K562 (cell line): ENCODE data around the gene DCHS2. TPM values are rescaled to one million over a fixed set of nuclear protein-coding genes. Genes with fewer than 3 reads are reported as not detected.
A peak's percentile ranks its signal among the peaks of the same experiment; 100 is the strongest.

Experiments
- ATAC-seq: fragments of 200-7000 bp; cut with Tn5 transposase; 3 replicates; pipeline ENCODE4 v1.9.1; 2020; ENCODE audit warnings: moderate library complexity
- BruUV-seq: library from RNA; stranded (reverse); fragments of 400-500 nt; replicated peaks from 2 replicates; lab custom pipeline; 2021; lab: Mats Ljungman, UMichigan
- CTCF ChIA-PET: fragments of 300-600 bp; formaldehyde crosslinking; extraction: SDS; loops from one replicate; lab custom pipeline; 2021; ENCODE audit warnings: low intra/inter-chr PET ratio; lab: Yijun Ruan, JAX
- POLR2A ChIA-PET: fragments of 300-600, 350-650 bp; sonication (Branson Sonifier 250); formaldehyde crosslinking; extraction: SDS; loops from one replicate; lab custom pipeline; 2021; ENCODE audit warnings: antibody characterized with exemption, inconsistent platforms; lab: Yijun Ruan, JAX
- DNase-seq, 4 experiments: peaks; one replicate each; pipeline versions ENCODE4 v3.0.0 to v3.0.0-alpha.2; 2011 to 2018; ENCODE audit warnings: low spot score in 3 of 4, mixed read lengths in 3 of 4; ENCODE audit errors: extremely low read depth in 1 of 4
- FAIRE-seq: peaks from 2 replicates; lab custom pipeline; 2011; peaks lifted over from hg19 to GRCh38; lab: Jason Lieb, UNC
- H2AFZ ChIP-seq: 2 replicates; pipeline ENCODE4 v1.6.0; 2011; ENCODE audit warnings: low read depth, low read length, control low read depth, inconsistent platforms
- H3K27ac ChIP-seq: fragments of 200-600 bp; 3 replicates; pipeline ENCODE4 v1.8.0; 2011; ENCODE audit warnings: low read depth, mild to moderate bottlenecking, control low read depth, inconsistent platforms, low read length, moderate library complexity, mixed read lengths; ENCODE audit errors: extremely low read depth
- H3K27me3 ChIP-seq, 2 experiments: fragments of 300-600 bp in 1 of 2; 2 replicates in 1 of 2; 3 replicates in 1 of 2; pipeline versions ENCODE4 v1.6.0 to v1.8.0; 2011; ENCODE audit warnings: inconsistent platforms in 2 of 2, low read length in 2 of 2, mild to moderate bottlenecking in 1 of 2, mixed read lengths in 1 of 2, moderate library complexity in 1 of 2; ENCODE audit not compliant: control insufficient read depth in 2 of 2, insufficient read depth in 2 of 2
- H3K36me3 ChIP-seq: fragments of 300-600 bp; 3 replicates; pipeline ENCODE4 v1.8.0; 2011; ENCODE audit warnings: mild to moderate bottlenecking, low read length, inconsistent platforms; ENCODE audit not compliant: control insufficient read depth, insufficient read depth
- H3K4me1 ChIP-seq, 2 experiments: fragments of 200-600 bp in 1 of 2; replicated peaks in 1 of 2; 2 replicates in 1 of 2; 3 replicates in 1 of 2; pipeline versions ENCODE4 v1.5.1 to v1.8.0; 2011; ENCODE audit warnings: inconsistent platforms in 2 of 2, low read length in 2 of 2, mild to moderate bottlenecking in 1 of 2, mixed read lengths in 1 of 2, moderate library complexity in 1 of 2; ENCODE audit not compliant: control insufficient read depth in 2 of 2, insufficient read depth in 2 of 2
- H3K4me2 ChIP-seq: 2 replicates; pipeline ENCODE4 v1.6.1; 2011; ENCODE audit warnings: low read length, control low read depth, inconsistent platforms, mixed read lengths; ENCODE audit not compliant: insufficient read depth
- H3K4me3 ChIP-seq: fragments of 200-600 bp; sonication (generic), shearing (Covaris generic); 2 replicates; pipeline ENCODE4 v1.5.1; 2016; ENCODE audit warnings: control low read depth, inconsistent platforms
- H3K79me2 ChIP-seq: fragments of 200-600 bp; 3 replicates; pipeline ENCODE4 v1.8.0; 2011; ENCODE audit warnings: low read length, inconsistent platforms; ENCODE audit not compliant: control insufficient read depth, insufficient read depth
- H3K9ac ChIP-seq, 2 experiments: 2 replicates each; pipeline versions ENCODE4 v1.6.0 to v1.6.1; 2011; ENCODE audit warnings: low read depth in 2 of 2, low read length in 2 of 2, control low read depth in 1 of 2, inconsistent platforms in 1 of 2, mild to moderate bottlenecking in 1 of 2, mixed read lengths in 1 of 2; ENCODE audit not compliant: insufficient read depth in 1 of 2
- H3K9me1 ChIP-seq: one replicate; pipeline ENCODE4 v1.6.0; 2011; ENCODE audit warnings: inconsistent platforms, mild to moderate bottlenecking, low read length, moderate library complexity; ENCODE audit not compliant: control insufficient read depth, insufficient read depth
- H3K9me3 ChIP-seq: replicated peaks from 2 replicates; pipeline ENCODE4 v1.5.1; 2011; ENCODE audit warnings: low read depth, low read length, inconsistent platforms; ENCODE audit not compliant: control insufficient read depth, insufficient read depth
- H4K20me1 ChIP-seq: replicated peaks from 2 replicates; pipeline ENCODE4 v1.6.1; 2011; ENCODE audit warnings: low read length, inconsistent platforms, mixed read lengths; ENCODE audit not compliant: control insufficient read depth, insufficient read depth
- CHD2 ChIP-seq: IDR thresholded peaks from 2 replicates; pipeline ENCODE4 v1.6.1; 2011; ENCODE audit warnings: low read depth, low read length
- E2F3 ChIP-seq: fragments of 250-450 bp; sonication (Bioruptor Pico); IDR thresholded peaks from 2 replicates; pipeline ENCODE4 v1.4.0; 2020; ENCODE audit warnings: mild to moderate bottlenecking
- ESRRA ChIP-seq: fragments of 450-650 bp; IDR thresholded peaks from 2 replicates; pipeline ENCODE4 v1.6.1; 2014; ENCODE audit warnings: low read depth, mild to moderate bottlenecking, moderate library complexity, borderline replicate concordance
- HNRNPL ChIP-seq: fragments of 200-400 bp; formaldehyde crosslinking; IDR thresholded peaks from 2 replicates; pipeline ENCODE4 v1.6.1; 2017; ENCODE audit warnings: low read depth, mild to moderate bottlenecking, low read length
- LEF1 ChIP-seq: fragments of 450-650 bp; IDR thresholded peaks from 2 replicates; pipeline ENCODE4 v1.6.1; 2016; ENCODE audit warnings: mild to moderate bottlenecking
- MBD1 ChIP-seq: fragments of 250-450 bp; sonication (Bioruptor Pico); IDR thresholded peaks from 2 replicates; pipeline ENCODE4 v1.8.0; 2022; ENCODE audit warnings: inconsistent platforms
- SAP30 ChIP-seq: fragments of 200-600 bp; sonication (generic); IDR thresholded peaks from 2 replicates; pipeline ENCODE4 v1.6.1; 2012; ENCODE audit warnings: borderline replicate concordance, low read depth, mild to moderate bottlenecking, moderate library complexity, low read length, control low read depth, inconsistent platforms; ENCODE audit not compliant: insufficient read depth, poor library complexity, severe bottlenecking
- SIN3A ChIP-seq, 2 experiments: fragments of 150-350 bp in 1 of 2; IDR thresholded peaks; 2 replicates each; pipeline ENCODE4 v1.6.1; 2011 to 2016; ENCODE audit warnings: borderline replicate concordance in 2 of 2, low read depth in 2 of 2, low read length in 2 of 2, mild to moderate bottlenecking in 2 of 2, moderate library complexity in 2 of 2; ENCODE audit not compliant: control insufficient read depth in 1 of 2
- TEAD2 ChIP-seq: fragments of 450-650 bp; IDR thresholded peaks from 2 replicates; pipeline ENCODE4 v1.6.1; 2016; ENCODE audit warnings: missing genetic modification characterization, control low read depth, missing compliant biosample characterization
- ZBED1 ChIP-seq: IDR thresholded peaks from 2 replicates; pipeline ENCODE4 v1.6.1; 2014
- ZBTB8A ChIP-seq: fragments of 450-650 bp; IDR thresholded peaks from 2 replicates; pipeline ENCODE4 v1.6.1; 2018; ENCODE audit warnings: mild to moderate bottlenecking, moderate library complexity; ENCODE audit not compliant: partially characterized antibody
- ZKSCAN3 ChIP-seq: fragments of 250-450 bp; sonication (Bioruptor Pico); IDR thresholded peaks from 2 replicates; pipeline ENCODE4 v1.4.0; 2020
- ZNF12 ChIP-seq: sonication (generic); formaldehyde crosslinking; IDR thresholded peaks from 2 replicates; pipeline ENCODE4 v1.4.0; 2020; ENCODE audit warnings: mild to moderate bottlenecking, missing genetic modification reagents
- ZNF133 ChIP-seq: fragments of 250-450 bp; sonication (Bioruptor Pico); IDR thresholded peaks from 2 replicates; pipeline ENCODE4 v1.4.0; 2020; ENCODE audit warnings: mild to moderate bottlenecking
- ZNF140 ChIP-seq: fragments of 250-450 bp; sonication (Bioruptor Pico); IDR thresholded peaks from 2 replicates; pipeline ENCODE4 v1.8.0; 2021; ENCODE audit warnings: moderate library complexity, mild to moderate bottlenecking, inconsistent platforms
- ZNF165 ChIP-seq: fragments of 250-450 bp; sonication (Bioruptor Pico); IDR thresholded peaks from 2 replicates; pipeline ENCODE4 v1.4.0; 2020; ENCODE audit warnings: borderline replicate concordance
- WGBS: fragments of 100-300 bp; shearing (Covaris generic); methylation state at CpG from one replicate; pipeline ENCODE4 v1.1.6; 2016; ENCODE audit warnings: low coverage, mixed read lengths; ENCODE audit not compliant: insufficient coverage; ENCODE audit errors: missing lambda C conversion rate; 5-methylcytosine and 5-hydroxymethylcytosine counted together
- in situ Hi-C: fragments of 300-500 bp; cut with MboI; formaldehyde crosslinking; loops from 4 replicates; pipeline ENCODE4 v1.15.0; 2018; ENCODE audit warnings: inconsistent platforms, mixed read lengths
- intact Hi-C: fragments of 100-400 bp; cut with micrococcal nuclease; formaldehyde crosslinking; loops from 2 replicates; pipeline ENCODE4 v1.14.2; 2022
- polyA plus RNA-seq, 8 experiments: library from polyadenylated mRNA; depleted of rRNA in 4 of 8; stranded (reverse) in 5 of 8; unstranded in 3 of 8; fragments of >200 nt; fragmentation: Nextera tagmentation in 2 of 8; fragmentation: Illumina TruSeq in 1 of 8; extraction: Ambion mirVana in 2 of 8; extraction: Trizol in 1 of 8; gene quantifications; 2 replicates each; pipeline versions ENCODE4 v1.2.1 to v1.2.3, GENCODE V29; 2011 to 2014; ENCODE audit warnings: inconsistent platforms in 1 of 8, missing spikeins in 1 of 8
- total RNA-seq, 7 experiments: library from RNA; depleted of rRNA in 6 of 7; stranded (reverse); fragments of >200 nt in 6 of 7; fragmentation: Illumina TruSeq in 2 of 7; extraction: Trizol in 2 of 7; gene quantifications; 2 replicates each; pipeline versions ENCODE4 v1.2.1 to v1.2.3, GENCODE V29; 2011 to 2021; ENCODE audit warnings: low replicate concordance in 1 of 7
- TF ChIP-seq, protein P1 (sequence below): fragments of 200-800 bp; sonication (Bioruptor generic); IDR thresholded peaks from 2 replicates; pipeline ENCODE4 v1.6.1; 2017; ENCODE audit warnings: missing genetic modification characterization, missing compliant biosample characterization
- TF ChIP-seq, protein P2 (sequence below): sonication (generic); IDR thresholded peaks from 2 replicates; pipeline ENCODE4 v1.6.1; 2016

Gene DCHS2
- total and polyA plus RNA-seq, 9 of the 15 experiments (the other 6 are each of a cell fraction or from before 2014, with no cell fraction given), result 0.49 to 7.1 (median 5.3) TPM

GRCh38 chr4:154462081-154462810 lies 29.4 kb downstream of the DCHS2 start:
- ChIA-PET POLR2A (no interaction called here), CTCF (no interaction called here)
- no peak overlapping the region; the same call in 2 of the 3 replicates for H3K27ac ChIP-seq
- ATAC-seq (no peak), DNase-seq (no peak), FAIRE-seq (peak; percentile 40)
- H3K9ac ChIP-seq, result peak overlapping the region in 1 of 2 experiments; percentile 72; a peak in 2 of 4 replicates
- H4K20me1 ChIP-seq, result no peaks in the 10 kb centered on the region
- H3K4me2 ChIP-seq, result peak overlapping the region; percentile 40
- H3K4me1 ChIP-seq, result peaks cover 0 to 43% of the 10 kb centered on the region in 2 experiments; a peak in 4 of 5 replicates
- no peaks in the 10 kb centered on the region for H3K27me3 ChIP-seq
- no peaks in the 10 kb centered on the region for H3K9me1 ChIP-seq
- WGBS, result 42% methylated on average over 3 of the region's 3 CpGs
- in situ Hi-C loops, result no loop called here
- peak overlapping the region; percentile 35 for H2AFZ ChIP-seq
- peak overlapping the region; percentile 0; the same call in 1 of the 2 replicates for H3K4me3 ChIP-seq
- intact Hi-C loops, result loop anchor here (5.0 kb wide), 1 partner anchor 40 kb away; no protein-coding TSS in a partner anchor
- H3K9me3 ChIP-seq, result no peaks in the 10 kb centered on the region
- 0 out of 3 replicates have a peak, but pooled peaks cover 2% of the 10 kb centered on the region for H3K36me3 ChIP-seq
- peaks cover 73% of the 10 kb centered on the region for H3K79me2 ChIP-seq
- no TSS peak for BruUV-seq
- TF ChIP-seq LEF1, result no peak
- TF ChIP-seq CHD2, result no peak
- no peak for TF ChIP-seq ZNF165 (CRISPR knock-in tag)
- TF ChIP-seq SIN3A (IDR thresholded peaks at IDR 0.05; ENCODE audit: borderline replicate concordance in 2 of 2, control insufficient read depth in 1 of 2, low read depth in 2 of 2, low read length in 2 of 2), result no peak
- TF ChIP-seq HNRNPL, result no peak
- TF ChIP-seq TEAD2 (tag), result no peak
- TF ChIP-seq ZNF12 (CRISPR knock-in tag), result no peak
- TF ChIP-seq SAP30, result no peak
- TF ChIP-seq ZKSCAN3 (CRISPR knock-in tag), result no peak
- TF ChIP-seq ZNF133 (CRISPR knock-in tag), result no peak
- TF ChIP-seq ZNF140, result no peak
- TF ChIP-seq ZBED1, result no peak
- TF ChIP-seq ZBTB8A, result no peak
- TF ChIP-seq MBD1 (CRISPR knock-in tag), result no peak
- TF ChIP-seq ESRRA, result no peak
- TF ChIP-seq, protein P1, sequence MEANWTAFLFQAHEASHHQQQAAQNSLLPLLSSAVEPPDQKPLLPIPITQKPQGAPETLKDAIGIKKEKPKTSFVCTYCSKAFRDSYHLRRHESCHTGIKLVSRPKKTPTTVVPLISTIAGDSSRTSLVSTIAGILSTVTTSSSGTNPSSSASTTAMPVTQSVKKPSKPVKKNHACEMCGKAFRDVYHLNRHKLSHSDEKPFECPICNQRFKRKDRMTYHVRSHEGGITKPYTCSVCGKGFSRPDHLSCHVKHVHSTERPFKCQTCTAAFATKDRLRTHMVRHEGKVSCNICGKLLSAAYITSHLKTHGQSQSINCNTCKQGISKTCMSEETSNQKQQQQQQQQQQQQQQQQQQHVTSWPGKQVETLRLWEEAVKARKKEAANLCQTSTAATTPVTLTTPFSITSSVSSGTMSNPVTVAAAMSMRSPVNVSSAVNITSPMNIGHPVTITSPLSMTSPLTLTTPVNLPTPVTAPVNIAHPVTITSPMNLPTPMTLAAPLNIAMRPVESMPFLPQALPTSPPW (CRISPR knock-in tag), result no peak
- TF ChIP-seq, protein P2, sequence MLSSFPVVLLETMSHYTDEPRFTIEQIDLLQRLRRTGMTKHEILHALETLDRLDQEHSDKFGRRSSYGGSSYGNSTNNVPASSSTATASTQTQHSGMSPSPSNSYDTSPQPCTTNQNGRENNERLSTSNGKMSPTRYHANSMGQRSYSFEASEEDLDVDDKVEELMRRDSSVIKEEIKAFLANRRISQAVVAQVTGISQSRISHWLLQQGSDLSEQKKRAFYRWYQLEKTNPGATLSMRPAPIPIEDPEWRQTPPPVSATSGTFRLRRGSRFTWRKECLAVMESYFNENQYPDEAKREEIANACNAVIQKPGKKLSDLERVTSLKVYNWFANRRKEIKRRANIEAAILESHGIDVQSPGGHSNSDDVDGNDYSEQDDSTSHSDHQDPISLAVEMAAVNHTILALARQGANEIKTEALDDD, result no peak
- TF ChIP-seq E2F3, result no peak
